ENCODE measurements around the gene CFAP46.

- TF ChIP-seq EZH2 (IDR thresholded peaks at IDR 0.05; ENCODE audit: borderline replicate concordance, insufficient read depth, low read length, poor library complexity, severe bottlenecking) (no peak), CTCF (IDR thresholded peaks at IDR 0.05; ENCODE audit: poor library complexity, severe bottlenecking) (no peak), EP300 (conservative IDR thresholded peaks at IDR 0.05; ENCODE audit: poor library complexity, severe bottlenecking) (no peak), RAD21 (conservative IDR thresholded peaks at IDR 0.05) (no peak), REST (IDR thresholded peaks at IDR 0.05; ENCODE audit: borderline replicate concordance) (no peak), POLR2AphosphoS5 (IDR thresholded peaks at IDR 0.05) (no peak)
These were observed 52.1 kb downstream of the CFAP46 start for GRCh38 chr10:132890301-132890700.

Data from neural cell (in vitro differentiated cells).